Fibroblast of lung (primary cell): ENCODE results near the gene SUGCT. TPM values are rescaled to one million over a fixed set of nuclear protein-coding genes. Genes with fewer than 3 reads are reported as not detected.
A peak's percentile ranks its signal among the peaks of the same experiment; 100 is the strongest.
"Not testable (repeated sequence)": the region's sequence is repeated elsewhere in the genome, so short reads cannot be mapped to it uniquely, and the experiment has no call there.

Source experiments
- DNase-seq, 2 donors: peaks; one replicate each; pipeline versions ENCODE4 v3.0.0 to v3.0.0-alpha.2; 2010; ENCODE audit warnings: low read depth in 2 of 2
- H2AFZ ChIP-seq: 2 replicates; pipeline ENCODE4 v1.5.1; 2012; ENCODE audit warnings: low read length, control low read depth, inconsistent platforms
- H3K27ac ChIP-seq: 2 replicates; pipeline ENCODE4 v1.5.1; 2011; ENCODE audit warnings: low read length, control low read depth; ENCODE audit not compliant: insufficient read depth
- H3K27me3 ChIP-seq: 2 replicates; pipeline ENCODE4 v1.5.1; 2011; ENCODE audit warnings: mild to moderate bottlenecking, low read length; ENCODE audit not compliant: control insufficient read depth, insufficient read depth
- H3K36me3 ChIP-seq: 2 replicates; pipeline ENCODE4 v1.5.1; 2011; ENCODE audit warnings: low read length; ENCODE audit not compliant: control insufficient read depth, insufficient read depth
- H3K4me1 ChIP-seq: 2 replicates; pipeline ENCODE4 v1.5.1; 2011; ENCODE audit warnings: low read length; ENCODE audit not compliant: control insufficient read depth, insufficient read depth; ENCODE audit errors: extremely low read depth
- H3K4me2 ChIP-seq: 2 replicates; pipeline ENCODE4 v1.5.1; 2011; ENCODE audit warnings: low read length, control low read depth; ENCODE audit not compliant: insufficient read depth; ENCODE audit errors: extremely low read depth
- H3K4me3 ChIP-seq, 4 experiments: fragments of 200-600 bp in 1 of 4; sonication (generic) in 1 of 4; replicated peaks in 1 of 4; 2 replicates each; pipeline ENCODE4 v1.5.1; 2011 to 2016; ENCODE audit warnings: low read length in 4 of 4, low read depth in 3 of 4, mild to moderate bottlenecking in 3 of 4, control low read depth in 2 of 4, inconsistent platforms in 1 of 4, mixed read lengths in 1 of 4; ENCODE audit not compliant: insufficient read depth in 1 of 4; ENCODE audit errors: control extremely low read depth in 1 of 4
- H3K79me2 ChIP-seq: 2 replicates; pipeline ENCODE4 v1.5.1; 2012; ENCODE audit warnings: mild to moderate bottlenecking, low read length, inconsistent platforms; ENCODE audit not compliant: control insufficient read depth, insufficient read depth
- H3K9ac ChIP-seq: 2 replicates; pipeline ENCODE4 v1.5.1; 2011; ENCODE audit warnings: mild to moderate bottlenecking, low read length, control low read depth; ENCODE audit not compliant: insufficient read depth
- H3K9me3 ChIP-seq: 2 replicates; pipeline ENCODE4 v1.5.1; 2012; ENCODE audit warnings: low read depth, low read length; ENCODE audit not compliant: control insufficient read depth, insufficient read depth
- H4K20me1 ChIP-seq: 2 replicates; pipeline ENCODE4 v1.5.1; 2011; ENCODE audit warnings: low read length; ENCODE audit not compliant: control insufficient read depth, insufficient read depth; ENCODE audit errors: extremely low read depth
- CTCF ChIP-seq, 2 donors: IDR thresholded peaks in 1 of 2; conservative IDR thresholded peaks in 1 of 2; 1 replicate in 1 of 2; 2 replicates in 1 of 2; pipeline ENCODE4 v1.5.1; 2011 to 2012; ENCODE audit warnings: low read length in 2 of 2, control low read depth in 1 of 2, inconsistent platforms in 1 of 2, low read depth in 1 of 2, mild to moderate bottlenecking in 1 of 2
- EZH2 ChIP-seq: IDR thresholded peaks from 2 replicates; pipeline ENCODE4 v1.5.1; 2012; ENCODE audit warnings: low read length, control low read depth, mild to moderate bottlenecking; ENCODE audit errors: missing control alignments
- polyA plus RNA-seq, 2 donors: library from polyadenylated mRNA; depleted of rRNA in 1 of 2; stranded (reverse) in 1 of 2; unstranded in 1 of 2; fragments of >200 nt; gene quantifications; 2 replicates each; pipeline ENCODE4 v1.2.1, GENCODE V29; 2011 to 2012; ENCODE audit warnings: missing spikeins in 1 of 2
- total RNA-seq: library from RNA; depleted of rRNA; stranded (reverse); fragments of >200 nt; gene quantifications from 2 replicates; pipeline ENCODE4 v1.2.1, GENCODE V29; 2014

Gene SUGCT
- total and polyA plus RNA-seq, 2 donors (not counting 1 experiment from before 2014, with no cell fraction given) = 8.4 to 16.5 TPM

- Histone ChIP-seq H3K27me3 (no peaks in the 10 kb centered on the region), H4K20me1 (no peaks in the 10 kb centered on the region), H3K9ac (no peak overlapping the region), H3K36me3 (no peaks in the 10 kb centered on the region), H3K4me2 (no peak overlapping the region), H3K4me3 (no peak overlapping the region), H3K9me3 (no peaks in the 10 kb centered on the region), H3K27ac (no peak overlapping the region), H3K4me1 (no peaks in the 10 kb centered on the region), H3K79me2 (no peaks in the 10 kb centered on the region), H2AFZ (no peak overlapping the region)
- TF ChIP-seq CTCF (conservative IDR thresholded peaks at IDR 0.05 in 1 of 2, IDR thresholded peaks at IDR 0.05 in 1 of 2; ENCODE audit: low read depth in 1 of 2, low read length in 2 of 2) (no peak), EZH2 (no peak)
- DNase-seq = peak; percentile 13 to 93
Observed at GRCh38 chr7:40211276-40212003, 76.6 kb downstream of the SUGCT start.

- Histone ChIP-seq H3K4me1 (no peaks in the 10 kb centered on the region), H3K27ac (no peak overlapping the region), H3K9me3 (no peaks in the 10 kb centered on the region), H3K4me3 (no peak overlapping the region), H3K36me3 (no peaks in the 10 kb centered on the region), H3K9ac (no peak overlapping the region), H3K79me2 (no peaks in the 10 kb centered on the region), H3K4me2 (no peak overlapping the region), H4K20me1 (no peaks in the 10 kb centered on the region), H3K27me3 (no peaks in the 10 kb centered on the region), H2AFZ (no peak overlapping the region)
- DNase-seq = no peak
- TF ChIP-seq CTCF (conservative IDR thresholded peaks at IDR 0.05 in 1 of 2, IDR thresholded peaks at IDR 0.05 in 1 of 2; ENCODE audit: low read depth in 1 of 2, low read length in 2 of 2) = no peak
- no peak for TF ChIP-seq EZH2
Observed at GRCh38 chr7:40213291-40213690, 78.5 kb downstream of the SUGCT start.

GRCh38 chr7:40213856-40214255 is 79.1 kb downstream of the SUGCT start:
- Histone ChIP-seq H3K4me3 (no peak overlapping the region), H3K9me3 (no peaks in the 10 kb centered on the region), H3K36me3 (no peaks in the 10 kb centered on the region), H3K79me2 (no peaks in the 10 kb centered on the region), H3K9ac (no peak overlapping the region), H3K27ac (no peak overlapping the region), H2AFZ (no peak overlapping the region), H4K20me1 (no peaks in the 10 kb centered on the region), H3K27me3 (no peaks in the 10 kb centered on the region), H3K4me2 (no peak overlapping the region), H3K4me1 (no peaks in the 10 kb centered on the region)
- TF ChIP-seq CTCF (conservative IDR thresholded peaks at IDR 0.05 in 1 of 2, IDR thresholded peaks at IDR 0.05 in 1 of 2; ENCODE audit: low read depth in 1 of 2, low read length in 2 of 2) = no peak
- peak in 1 of 2 donors; percentile 89 for DNase-seq

- H3K9me3 ChIP-seq, H3K27ac ChIP-seq, H3K4me2 ChIP-seq, H3K79me2 ChIP-seq, H2AFZ ChIP-seq, H4K20me1 ChIP-seq, H3K27me3 ChIP-seq, H3K36me3 ChIP-seq, H3K9ac ChIP-seq, DNase-seq, H3K4me3 ChIP-seq, H3K4me1 ChIP-seq: not testable (repeated sequence)
Observed at GRCh38 chr7:40218612-40219011, 83.8 kb downstream of the SUGCT start.
